Right ventricle myocardium superior (tissue), 1 donor: Measurements from ENCODE around the gene DGKI. TPM values are rescaled to one million over a fixed set of nuclear protein-coding genes. Genes with fewer than 3 reads are reported as not detected.
A peak's percentile ranks its signal among the peaks of the same experiment; 100 is the strongest.

Experiments used
- ATAC-seq: fragments of 200-7000 bp; cut with Tn5 transposase; one replicate; pipeline ENCODE4 v1.9.1; 2020; ENCODE audit warnings: mild to moderate bottlenecking; ENCODE audit not compliant: poor library complexity
- DNase-seq: peaks from one replicate; pipeline ENCODE4 v3.0.0-alpha.2; 2020
- intact Hi-C: fragments of 100-400 bp; cut with DNase I; formaldehyde crosslinking; loops from one replicate; pipeline ENCODE4 v1.11.2; 2022
- total RNA-seq: library from RNA; stranded (reverse); fragmentation: NEBNext Ultra II Directional; extraction: Animal tissue kit (Norgen Biotek cat#: 25700); gene quantifications from one replicate; pipeline ENCODE4 v1.2.1, GENCODE V29; 2021
- donor health status: DM: no; HTN: yes; CAD: no; lungs with severe emphysema.

DGKI gene
- total RNA-seq, 1 donor from 2014 or later = 1.4 TPM

GRCh38 chr7:137755846-137756651 lies 90.7 kb downstream of the DGKI start:
- intact Hi-C loops = no loop called here
- no peak for ATAC-seq
- no peak for DNase-seq

DNA sequence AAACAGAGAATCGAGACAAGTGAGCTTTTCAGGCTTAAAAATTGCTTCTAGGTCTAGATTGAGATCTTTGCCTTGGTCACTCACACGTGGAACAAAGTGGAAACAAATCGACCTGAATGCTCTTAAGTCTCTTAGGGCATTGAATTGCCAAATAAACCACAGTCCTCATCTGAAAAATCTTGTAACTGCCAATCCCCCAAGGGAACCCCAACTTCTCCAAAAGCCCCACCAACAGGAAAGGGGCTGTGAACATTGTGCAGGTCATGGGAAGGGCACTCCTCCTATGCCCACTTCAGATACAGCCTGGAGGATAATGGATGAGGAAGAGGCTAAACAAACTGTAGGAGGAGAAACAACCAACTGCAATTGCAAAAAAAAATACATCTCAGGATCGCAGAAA lies 91.3 kb downstream of the DGKI start:
- DNase-seq (no peak), ATAC-seq (no peak)
- intact Hi-C loops = no loop called here

GRCh38 chr7:137753948-137754851 lies 92.6 kb downstream of the DGKI start:
- intact Hi-C loops = no loop called here
- ATAC-seq (peak; percentile 43), DNase-seq (no peak)

DNA sequence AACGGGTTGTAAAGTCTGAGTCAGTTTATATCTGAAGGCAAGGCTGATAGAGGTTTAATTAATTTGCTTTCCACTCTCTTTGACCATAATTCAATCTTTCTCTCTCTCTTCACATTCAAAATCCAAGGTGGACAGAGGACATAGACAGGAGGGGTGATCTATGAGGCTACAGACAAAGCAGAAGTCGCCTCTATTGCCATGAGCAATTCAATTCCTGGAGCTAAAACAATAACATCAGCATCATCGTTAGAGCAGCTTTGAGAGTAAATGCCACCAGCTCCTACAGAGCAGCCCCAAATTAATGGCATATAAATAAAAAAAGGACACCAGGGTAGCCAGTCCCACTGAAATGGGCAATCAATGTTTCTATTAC lies 93.2 kb downstream of the DGKI start:
- DNase-seq (no peak), ATAC-seq (no peak)
- intact Hi-C loops = no loop called here

GRCh38 chr7:137753067-137753466 lies 93.7 kb downstream of the DGKI start:
- DNase-seq (no peak), ATAC-seq (no peak)
- intact Hi-C loops = no loop called here

GRCh38 chr7:137751361-137752009 lies 95.3 kb downstream of the DGKI start:
- no peak for ATAC-seq
- DNase-seq = no peak
- intact Hi-C loops = no loop called here

- intact Hi-C loops = no loop called here
- ATAC-seq (no peak), DNase-seq (no peak)
Observed at GRCh38 chr7:137747359-137748031, 99.3 kb downstream of the DGKI start.

- DNase-seq = no peak
- no peak for ATAC-seq
- intact Hi-C loops = no loop called here
Observed at GRCh38 chr7:137743021-137743420, 103.8 kb downstream of the DGKI start.

DNA sequence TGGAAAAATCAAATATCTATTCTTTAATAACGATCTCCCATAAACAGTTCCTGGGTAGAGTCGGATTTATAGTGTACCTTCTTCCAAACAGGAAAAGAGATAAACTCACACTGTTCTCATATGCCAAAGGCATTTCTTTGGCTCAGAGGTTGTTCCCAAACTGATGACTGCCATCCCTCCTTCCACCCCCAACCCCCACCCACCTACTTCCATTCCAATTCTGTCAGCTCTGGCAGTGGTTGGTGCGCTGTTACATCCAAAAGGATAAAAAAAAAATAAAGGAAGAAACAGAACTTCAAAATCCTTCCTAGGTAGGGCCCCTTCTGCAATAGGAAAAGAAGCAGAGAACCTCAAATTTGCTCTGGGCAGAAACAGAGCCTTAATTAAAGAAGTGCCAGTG lies 104.7 kb downstream of the DGKI start:
- DNase-seq = no peak
- intact Hi-C loops = no loop called here
- ATAC-seq = no peak

GRCh38 chr7:137741443-137741842 lies 105.3 kb downstream of the DGKI start:
- intact Hi-C loops = no loop called here
- no peak for ATAC-seq
- no peak for DNase-seq

DNA sequence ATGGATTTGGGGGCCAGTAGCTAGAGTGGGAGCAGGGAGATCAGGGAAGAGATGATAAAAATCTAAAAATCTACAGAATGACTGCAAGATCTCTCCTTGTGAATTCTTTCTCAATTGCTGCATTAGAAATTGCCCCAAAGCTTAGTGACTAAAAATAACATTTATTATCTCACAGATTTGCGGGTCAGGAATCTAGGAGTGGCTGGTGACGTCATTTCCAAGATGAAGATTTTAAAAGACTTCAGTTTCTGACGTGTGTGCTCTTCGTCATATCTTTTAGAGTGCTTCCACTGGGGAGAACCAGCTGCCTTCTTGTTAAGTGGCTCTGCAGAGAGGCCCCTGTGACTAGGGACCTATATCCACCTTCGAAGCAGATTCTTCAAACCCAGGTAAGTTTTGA lies 112.6 kb downstream of the DGKI start:
- intact Hi-C loops = no loop called here
- ATAC-seq (no peak), DNase-seq (no peak)

GRCh38 chr7:137732168-137732567 lies 114.6 kb downstream of the DGKI start:
- intact Hi-C loops = no loop called here
- no peak for DNase-seq
- no peak for ATAC-seq

DNA sequence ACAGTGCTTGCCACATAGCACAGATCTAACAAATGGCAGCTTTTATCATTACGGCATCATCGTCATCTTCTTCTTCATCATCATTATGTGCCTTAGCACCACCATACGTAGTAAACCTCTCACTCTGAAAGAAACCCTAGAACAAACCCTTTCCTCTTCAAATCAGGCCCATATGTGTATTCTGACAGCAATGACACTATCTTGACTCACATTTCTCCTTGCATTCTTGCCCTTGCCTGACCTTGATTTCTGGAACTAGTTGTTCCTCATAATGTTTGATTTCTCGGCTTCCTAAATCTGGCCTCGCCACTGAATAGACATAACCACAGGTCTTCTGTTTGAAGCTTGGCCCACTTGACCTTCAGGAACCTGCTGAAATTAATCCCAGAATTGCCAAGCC lies 115.3 kb downstream of the DGKI start:
- DNase-seq = no peak
- intact Hi-C loops = no loop called here
- no peak for ATAC-seq

- DNase-seq (no peak), ATAC-seq (no peak)
- intact Hi-C loops = no loop called here
Observed at GRCh38 chr7:137728426-137728825, 118.3 kb downstream of the DGKI start.

- intact Hi-C loops = no loop called here
- no peak for DNase-seq
- ATAC-seq = no peak
Observed at GRCh38 chr7:137727413-137727812, 119.4 kb downstream of the DGKI start.

DNA sequence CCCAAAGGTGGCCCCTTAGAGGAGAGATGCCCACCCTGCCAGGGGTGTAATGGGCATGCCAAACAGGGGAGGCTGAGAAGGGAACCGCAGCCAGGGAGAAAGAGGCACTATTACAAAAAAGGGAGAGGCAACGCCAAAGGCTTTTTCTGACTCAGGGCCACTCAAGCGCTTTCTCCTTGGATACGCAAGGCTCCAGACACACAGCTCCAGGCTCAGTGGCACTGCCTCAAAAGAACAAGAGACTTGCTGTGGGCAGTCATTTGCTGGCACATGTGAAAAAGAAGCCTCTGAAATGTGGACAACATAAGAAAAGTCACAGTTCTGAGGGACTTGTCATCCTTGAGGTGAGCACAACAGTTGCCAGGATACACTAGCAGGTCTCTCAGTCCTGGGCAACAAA lies 128.4 kb downstream of the DGKI start:
- intact Hi-C loops = no loop called here
- no peak for ATAC-seq
- DNase-seq = no peak

DNA sequence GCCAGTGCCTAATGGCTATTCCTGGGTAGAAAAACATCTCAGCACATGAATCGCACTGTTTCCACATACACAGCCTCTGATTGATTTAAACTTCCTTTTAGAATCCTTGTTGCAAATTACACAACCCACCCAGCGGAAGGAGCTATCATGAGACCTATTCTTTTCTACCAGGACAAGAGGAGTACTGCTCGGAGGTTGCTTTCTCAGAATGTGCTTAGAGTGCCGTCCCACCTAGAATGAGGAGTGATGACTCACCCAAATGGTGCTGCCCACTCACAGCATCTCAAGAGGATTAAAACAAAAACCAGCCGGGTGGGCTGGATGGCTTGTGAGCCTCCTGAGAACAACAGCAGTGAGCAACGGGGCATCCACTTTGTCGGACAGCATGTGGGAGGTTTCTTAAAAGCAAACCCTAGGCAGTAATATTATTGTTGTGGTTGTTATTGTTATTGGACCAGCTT lies 128.9 kb downstream of the DGKI start:
- intact Hi-C loops = no loop called here
- DNase-seq = no peak
- ATAC-seq = no peak

DNA sequence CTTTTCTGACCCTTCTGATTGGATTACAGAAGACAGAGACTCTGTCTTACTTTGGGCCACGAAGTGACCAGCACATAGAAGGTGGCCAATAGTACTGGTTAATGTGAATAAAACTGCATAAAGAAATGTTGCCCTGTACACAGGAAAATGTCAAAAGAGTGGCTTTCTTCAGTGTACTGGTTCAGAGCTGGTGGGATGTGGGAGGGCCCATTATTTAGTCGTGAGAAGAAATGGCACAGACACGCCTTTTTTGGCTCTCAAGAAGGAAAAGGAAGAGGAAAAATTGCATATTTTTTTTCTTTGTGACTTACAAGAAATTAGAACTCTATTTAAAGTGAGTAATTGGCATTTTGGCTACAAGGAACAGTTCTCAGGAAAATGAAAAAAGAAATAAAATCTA lies 129.7 kb downstream of the DGKI start:
- intact Hi-C loops = no loop called here
- ATAC-seq = no peak
- no peak for DNase-seq

DNA sequence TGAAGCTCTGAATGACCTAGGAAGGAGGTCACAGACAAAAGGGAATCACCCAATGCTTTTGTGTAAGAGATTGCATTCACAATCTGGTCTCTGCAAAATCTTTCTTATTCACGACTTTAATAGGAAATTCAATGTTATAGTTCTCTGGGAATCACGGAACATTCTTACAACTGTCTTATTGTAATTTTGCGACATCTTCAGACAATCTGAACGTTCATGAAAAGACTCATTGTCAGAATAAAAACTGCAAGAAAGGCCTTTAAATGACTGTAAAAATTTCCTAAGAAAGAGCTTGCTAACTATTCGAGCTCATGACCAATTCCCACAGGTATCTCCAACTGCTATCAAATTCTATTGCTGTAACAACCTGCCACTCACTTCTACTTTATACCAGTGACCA lies 130.7 kb downstream of the DGKI start:
- DNase-seq (no peak), ATAC-seq (no peak)
- intact Hi-C loops = no loop called here
